NB4 (cell line): ENCODE measurements around the gene MYLIP.

Experiments
- DNase-seq: peaks from one replicate; pipeline ENCODE4 v3.0.0; 2010; ENCODE audit warnings: low read depth
- H3K4me3 ChIP-seq: one replicate; pipeline ENCODE4 v1.5.1; 2011; ENCODE audit warnings: mild to moderate bottlenecking, low read depth, low read length, moderate library complexity
- CTCF ChIP-seq: IDR thresholded peaks from one replicate; pipeline ENCODE4 v1.5.1; 2012; ENCODE audit warnings: low read depth, low read length
- MAX ChIP-seq: IDR thresholded peaks from 2 replicates; pipeline ENCODE4 v1.6.1; 2011; ENCODE audit warnings: low read depth, low read length
- MYC ChIP-seq: IDR thresholded peaks from 2 replicates; pipeline ENCODE4 v1.6.1; 2011; ENCODE audit warnings: low read depth, low read length
- POLR2A ChIP-seq: IDR thresholded peaks from 2 replicates; pipeline ENCODE4 v1.6.1; 2011; ENCODE audit warnings: mild to moderate bottlenecking; ENCODE audit not compliant: insufficient read length; ENCODE audit errors: extremely low read depth

MYLIP gene

GRCh38 chr6:16087386-16087785 lies 41.5 kb upstream of the MYLIP start:
- no peak overlapping the region for H3K4me3 ChIP-seq
- no peak for TF ChIP-seq CTCF
- TF ChIP-seq MAX, result no peak
- no peak for TF ChIP-seq POLR2A
- TF ChIP-seq MYC, result no peak
- no peak for DNase-seq

GRCh38 chr6:16088409-16088808 lies 40.5 kb upstream of the MYLIP start:
- TF ChIP-seq POLR2A (no peak), MAX (no peak), CTCF (no peak)
- no peak for DNase-seq
- H3K4me3 ChIP-seq, result no peak overlapping the region

- TF ChIP-seq MYC (no peak), POLR2A (no peak), CTCF (no peak), MAX (no peak)
- no peak for DNase-seq
- H3K4me3 ChIP-seq, result no peak overlapping the region
Measured at GRCh38 chr6:16089232-16090062, 39.4 kb upstream of the MYLIP start.

- H3K4me3 ChIP-seq, result no peak overlapping the region
- no peak for DNase-seq
- TF ChIP-seq MYC (no peak), POLR2A (no peak), CTCF (no peak), MAX (no peak)
Measured at GRCh38 chr6:16090452-16090851, 38.4 kb upstream of the MYLIP start.

- no peak for DNase-seq
- no peak overlapping the region for H3K4me3 ChIP-seq
- no peak for TF ChIP-seq MAX
- TF ChIP-seq CTCF, result no peak
- TF ChIP-seq POLR2A, result no peak
- TF ChIP-seq MYC, result no peak
Measured at GRCh38 chr6:16090920-16091319, 38.0 kb upstream of the MYLIP start.
